K562 (cell line): ENCODE results near the gene RNF224. TPM values are rescaled to one million over a fixed set of nuclear protein-coding genes. Genes with fewer than 3 reads are reported as not detected.

Source experiments
- CBFA2T2 ChIP-seq: fragments of 450-650 bp; conservative IDR thresholded peaks from 2 replicates; pipeline ENCODE4 v1.6.1; 2017; ENCODE audit warnings: mild to moderate bottlenecking
- E2F3 ChIP-seq: fragments of 250-450 bp; sonication (Bioruptor Pico); IDR thresholded peaks from 2 replicates; pipeline ENCODE4 v1.4.0; 2020; ENCODE audit warnings: mild to moderate bottlenecking
- MED1 ChIP-seq: sonication (generic); formaldehyde crosslinking; IDR thresholded peaks from 2 replicates; pipeline ENCODE4 v1.8.1; 2023; ENCODE audit warnings: missing genetic modification reagents, borderline replicate concordance
- NELFE ChIP-seq: IDR thresholded peaks from 2 replicates; pipeline ENCODE4 v1.6.1; 2011; ENCODE audit warnings: mild to moderate bottlenecking; ENCODE audit not compliant: insufficient read depth, insufficient read length
- polyA plus RNA-seq, 8 experiments: library from polyadenylated mRNA; depleted of rRNA in 4 of 8; stranded (reverse) in 5 of 8; unstranded in 3 of 8; fragments of >200 nt; fragmentation: Nextera tagmentation in 2 of 8; fragmentation: Illumina TruSeq in 1 of 8; extraction: Ambion mirVana in 2 of 8; extraction: Trizol in 1 of 8; gene quantifications; 2 replicates each; pipeline versions ENCODE4 v1.2.1 to v1.2.3, GENCODE V29; 2011 to 2014; ENCODE audit warnings: inconsistent platforms in 1 of 8, missing spikeins in 1 of 8
- total RNA-seq, 7 experiments: library from RNA; depleted of rRNA in 6 of 7; stranded (reverse); fragments of >200 nt in 6 of 7; fragmentation: Illumina TruSeq in 2 of 7; extraction: Trizol in 2 of 7; gene quantifications; 2 replicates each; pipeline versions ENCODE4 v1.2.1 to v1.2.3, GENCODE V29; 2011 to 2021; ENCODE audit warnings: low replicate concordance in 1 of 7
- TF ChIP-seq, protein P1 (sequence below): sonication (generic); formaldehyde crosslinking; IDR thresholded peaks from 2 replicates; pipeline ENCODE4 v1.8.0; 2022; ENCODE audit warnings: mild to moderate bottlenecking, missing genetic modification reagents
- TF ChIP-seq, protein P2 (sequence below): fragments of 450-650 bp; formaldehyde crosslinking; IDR thresholded peaks from 2 replicates; pipeline ENCODE4 v1.4.0; 2022; ENCODE audit warnings: missing genetic modification characterization
- TF ChIP-seq, protein P3 (sequence below), 2 experiments: IDR thresholded peaks in 1 of 2; conservative IDR thresholded peaks in 1 of 2; 2 replicates each; pipeline ENCODE4 v1.6.1; 2016; ENCODE audit warnings: low read depth in 2 of 2, mild to moderate bottlenecking in 1 of 2, missing compliant biosample characterization in 1 of 2, missing genetic modification characterization in 1 of 2, moderate library complexity in 1 of 2
- TF ChIP-seq, protein P4 (sequence below): fragments of 450-650 bp; conservative IDR thresholded peaks from 2 replicates; pipeline ENCODE4 v1.6.1; 2016; ENCODE audit warnings: missing genetic modification characterization, low read depth, mild to moderate bottlenecking, control low read depth, missing compliant biosample characterization
- TF ChIP-seq, protein P5 (sequence below): sonication (generic); formaldehyde crosslinking; IDR thresholded peaks from 2 replicates; pipeline ENCODE4 v1.8.0; 2022; ENCODE audit warnings: missing genetic modification reagents, mild to moderate bottlenecking, moderate library complexity, borderline replicate concordance

Gene RNF224
- total and polyA plus RNA-seq, 9 of the 15 experiments (the other 6 are each of a cell fraction or from before 2014, with no cell fraction given) = not detected

DNA sequence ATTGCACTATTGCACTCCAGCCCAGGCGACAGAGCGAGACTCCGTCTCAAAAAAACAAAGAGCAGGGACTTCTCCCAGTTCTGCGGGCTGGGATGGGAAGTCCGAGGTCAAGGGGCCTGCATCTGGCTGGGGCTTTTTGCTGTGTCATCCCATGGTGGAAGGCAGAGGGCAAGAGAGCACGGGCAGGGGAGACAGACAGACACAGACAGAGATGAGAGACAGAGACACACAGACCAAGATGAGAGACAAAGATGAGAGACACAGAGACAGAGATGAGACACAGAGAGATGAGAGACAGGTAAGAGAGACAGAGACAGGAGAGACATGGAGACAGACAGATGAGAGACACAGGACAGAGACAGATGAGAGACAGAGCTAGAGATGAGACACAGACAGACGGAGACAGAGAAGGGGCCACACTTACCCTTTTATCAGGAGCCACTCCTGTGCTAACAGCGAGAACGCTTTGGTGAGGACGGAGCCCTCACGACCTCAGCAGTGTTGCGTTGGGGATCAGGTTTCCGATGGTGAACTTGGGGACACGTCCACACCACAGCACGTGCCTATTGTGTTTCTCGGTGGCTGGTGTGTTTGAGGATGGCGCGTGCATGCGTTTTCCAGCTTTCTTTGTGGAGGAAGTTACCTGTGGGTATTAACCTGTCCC is 41.4 kb downstream of the RNF224 start (continued):
- TF ChIP-seq, protein P1, sequence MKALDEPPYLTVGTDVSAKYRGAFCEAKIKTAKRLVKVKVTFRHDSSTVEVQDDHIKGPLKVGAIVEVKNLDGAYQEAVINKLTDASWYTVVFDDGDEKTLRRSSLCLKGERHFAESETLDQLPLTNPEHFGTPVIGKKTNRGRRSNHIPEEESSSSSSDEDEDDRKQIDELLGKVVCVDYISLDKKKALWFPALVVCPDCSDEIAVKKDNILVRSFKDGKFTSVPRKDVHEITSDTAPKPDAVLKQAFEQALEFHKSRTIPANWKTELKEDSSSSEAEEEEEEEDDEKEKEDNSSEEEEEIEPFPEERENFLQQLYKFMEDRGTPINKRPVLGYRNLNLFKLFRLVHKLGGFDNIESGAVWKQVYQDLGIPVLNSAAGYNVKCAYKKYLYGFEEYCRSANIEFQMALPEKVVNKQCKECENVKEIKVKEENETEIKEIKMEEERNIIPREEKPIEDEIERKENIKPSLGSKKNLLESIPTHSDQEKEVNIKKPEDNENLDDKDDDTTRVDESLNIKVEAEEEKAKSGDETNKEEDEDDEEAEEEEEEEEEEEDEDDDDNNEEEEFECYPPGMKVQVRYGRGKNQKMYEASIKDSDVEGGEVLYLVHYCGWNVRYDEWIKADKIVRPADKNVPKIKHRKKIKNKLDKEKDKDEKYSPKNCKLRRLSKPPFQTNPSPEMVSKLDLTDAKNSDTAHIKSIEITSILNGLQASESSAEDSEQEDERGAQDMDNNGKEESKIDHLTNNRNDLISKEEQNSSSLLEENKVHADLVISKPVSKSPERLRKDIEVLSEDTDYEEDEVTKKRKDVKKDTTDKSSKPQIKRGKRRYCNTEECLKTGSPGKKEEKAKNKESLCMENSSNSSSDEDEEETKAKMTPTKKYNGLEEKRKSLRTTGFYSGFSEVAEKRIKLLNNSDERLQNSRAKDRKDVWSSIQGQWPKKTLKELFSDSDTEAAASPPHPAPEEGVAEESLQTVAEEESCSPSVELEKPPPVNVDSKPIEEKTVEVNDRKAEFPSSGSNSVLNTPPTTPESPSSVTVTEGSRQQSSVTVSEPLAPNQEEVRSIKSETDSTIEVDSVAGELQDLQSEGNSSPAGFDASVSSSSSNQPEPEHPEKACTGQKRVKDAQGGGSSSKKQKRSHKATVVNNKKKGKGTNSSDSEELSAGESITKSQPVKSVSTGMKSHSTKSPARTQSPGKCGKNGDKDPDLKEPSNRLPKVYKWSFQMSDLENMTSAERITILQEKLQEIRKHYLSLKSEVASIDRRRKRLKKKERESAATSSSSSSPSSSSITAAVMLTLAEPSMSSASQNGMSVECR (CRISPR knock-in tag) = no peak
- TF ChIP-seq CBFA2T2 (peak; percentile 45; the same call in 1 of the 2 replicates), NELFE (no peak), E2F3 (no peak), MED1 (CRISPR knock-in tag) (no peak)
- TF ChIP-seq, protein P2, sequence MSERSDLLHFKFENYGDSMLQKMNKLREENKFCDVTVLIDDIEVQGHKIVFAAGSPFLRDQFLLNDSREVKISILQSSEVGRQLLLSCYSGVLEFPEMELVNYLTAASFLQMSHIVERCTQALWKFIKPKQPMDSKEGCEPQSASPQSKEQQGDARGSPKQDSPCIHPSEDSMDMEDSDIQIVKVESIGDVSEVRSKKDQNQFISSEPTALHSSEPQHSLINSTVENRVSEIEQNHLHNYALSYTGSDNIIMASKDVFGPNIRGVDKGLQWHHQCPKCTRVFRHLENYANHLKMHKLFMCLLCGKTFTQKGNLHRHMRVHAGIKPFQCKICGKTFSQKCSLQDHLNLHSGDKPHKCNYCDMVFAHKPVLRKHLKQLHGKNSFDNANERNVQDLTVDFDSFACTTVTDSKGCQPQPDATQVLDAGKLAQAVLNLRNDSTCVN (CRISPR knock-in tag) = peak; percentile 95
- TF ChIP-seq, protein P3, sequence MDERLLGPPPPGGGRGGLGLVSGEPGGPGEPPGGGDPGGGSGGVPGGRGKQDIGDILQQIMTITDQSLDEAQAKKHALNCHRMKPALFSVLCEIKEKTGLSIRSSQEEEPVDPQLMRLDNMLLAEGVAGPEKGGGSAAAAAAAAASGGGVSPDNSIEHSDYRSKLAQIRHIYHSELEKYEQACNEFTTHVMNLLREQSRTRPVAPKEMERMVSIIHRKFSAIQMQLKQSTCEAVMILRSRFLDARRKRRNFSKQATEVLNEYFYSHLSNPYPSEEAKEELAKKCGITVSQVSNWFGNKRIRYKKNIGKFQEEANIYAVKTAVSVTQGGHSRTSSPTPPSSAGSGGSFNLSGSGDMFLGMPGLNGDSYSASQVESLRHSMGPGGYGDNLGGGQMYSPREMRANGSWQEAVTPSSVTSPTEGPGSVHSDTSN (CRISPR knock-in tag; IDR thresholded peaks at IDR 0.05; ENCODE audit: low read depth) = no peak
- TF ChIP-seq, protein P3 (tag; conservative IDR thresholded peaks at IDR 0.05; ENCODE audit: low read depth) = no peak
- TF ChIP-seq, protein P4, sequence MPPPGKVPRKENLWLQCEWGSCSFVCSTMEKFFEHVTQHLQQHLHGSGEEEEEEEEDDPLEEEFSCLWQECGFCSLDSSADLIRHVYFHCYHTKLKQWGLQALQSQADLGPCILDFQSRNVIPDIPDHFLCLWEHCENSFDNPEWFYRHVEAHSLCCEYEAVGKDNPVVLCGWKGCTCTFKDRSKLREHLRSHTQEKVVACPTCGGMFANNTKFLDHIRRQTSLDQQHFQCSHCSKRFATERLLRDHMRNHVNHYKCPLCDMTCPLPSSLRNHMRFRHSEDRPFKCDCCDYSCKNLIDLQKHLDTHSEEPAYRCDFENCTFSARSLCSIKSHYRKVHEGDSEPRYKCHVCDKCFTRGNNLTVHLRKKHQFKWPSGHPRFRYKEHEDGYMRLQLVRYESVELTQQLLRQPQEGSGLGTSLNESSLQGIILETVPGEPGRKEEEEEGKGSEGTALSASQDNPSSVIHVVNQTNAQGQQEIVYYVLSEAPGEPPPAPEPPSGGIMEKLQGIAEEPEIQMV (tag) = no peak
- TF ChIP-seq, protein P5, sequence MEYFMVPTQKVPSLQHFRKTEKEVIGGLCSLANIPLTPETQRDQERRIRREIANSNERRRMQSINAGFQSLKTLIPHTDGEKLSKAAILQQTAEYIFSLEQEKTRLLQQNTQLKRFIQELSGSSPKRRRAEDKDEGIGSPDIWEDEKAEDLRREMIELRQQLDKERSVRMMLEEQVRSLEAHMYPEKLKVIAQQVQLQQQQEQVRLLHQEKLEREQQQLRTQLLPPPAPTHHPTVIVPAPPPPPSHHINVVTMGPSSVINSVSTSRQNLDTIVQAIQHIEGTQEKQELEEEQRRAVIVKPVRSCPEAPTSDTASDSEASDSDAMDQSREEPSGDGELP = peak; percentile 36; the same call in 1 of the 2 replicates
